DOHH2 (cell line): ENCODE results near the gene PBOV1.

Experiments used
- H3F3A ChIP-seq: fragments of 200-600 bp; sonication (generic), shearing (Covaris generic); 2 replicates; pipeline ENCODE4 v1.6.0; 2016; ENCODE audit warnings: antibody characterized with exemption, mild to moderate bottlenecking; ENCODE audit not compliant: control insufficient read depth, insufficient read depth
- H3K27ac ChIP-seq: fragments of 200-600 bp; sonication (generic); 2 replicates; pipeline ENCODE4 v1.5.1; 2014; ENCODE audit warnings: low read depth, mild to moderate bottlenecking, low read length, moderate library complexity
- H3K27me3 ChIP-seq: fragments of 200-600 bp; sonication (generic); 2 replicates; pipeline ENCODE4 v1.6.1; 2014; ENCODE audit warnings: mild to moderate bottlenecking, low read length, mixed read lengths; ENCODE audit not compliant: control insufficient read depth
- H3K36me3 ChIP-seq: fragments of 200-600 bp; sonication (generic); 2 replicates; pipeline ENCODE4 v1.6.1; 2014; ENCODE audit warnings: mild to moderate bottlenecking, low read length, moderate library complexity, mixed read lengths; ENCODE audit not compliant: control insufficient read depth
- H3K4me1 ChIP-seq: fragments of 200-600 bp; sonication (generic); 2 replicates; pipeline ENCODE4 v1.6.1; 2014; ENCODE audit warnings: mild to moderate bottlenecking, low read length, mixed read lengths; ENCODE audit not compliant: control insufficient read depth
- H3K4me2 ChIP-seq: fragments of 200-600 bp; sonication (generic); 2 replicates; pipeline ENCODE4 v1.6.0; 2014; ENCODE audit warnings: mild to moderate bottlenecking, low read length, moderate library complexity
- H3K4me3 ChIP-seq: fragments of 200-600 bp; sonication (generic); 2 replicates; pipeline ENCODE4 v1.5.1; 2014; ENCODE audit warnings: mild to moderate bottlenecking, low read length, mixed read lengths
- H3K79me2 ChIP-seq: fragments of 200-600 bp; sonication (generic); 2 replicates; pipeline ENCODE4 v1.6.1; 2014; ENCODE audit warnings: mild to moderate bottlenecking, low read length, mixed read lengths; ENCODE audit not compliant: control insufficient read depth
- H3K9me2 ChIP-seq: fragments of 200-600 bp; sonication (generic); replicated peaks from 2 replicates; pipeline ENCODE4 v1.6.1; 2014; ENCODE audit warnings: mild to moderate bottlenecking, low read length, mixed read lengths; ENCODE audit not compliant: control insufficient read depth
- H3K9me3 ChIP-seq: fragments of 200-600 bp; sonication (generic); 2 replicates; pipeline ENCODE4 v1.6.1; 2014; ENCODE audit warnings: antibody characterized with exemption, low read length, mixed read lengths; ENCODE audit not compliant: control insufficient read depth, insufficient read depth
- H4K20me1 ChIP-seq: fragments of 200-600 bp; sonication (generic); 2 replicates; pipeline ENCODE4 v1.6.0; 2014; ENCODE audit warnings: low read depth, mild to moderate bottlenecking, antibody characterized with exemption, low read length, moderate library complexity; ENCODE audit not compliant: control insufficient read depth, insufficient read depth
- EZH2phosphoT487 ChIP-seq: fragments of 200-600 bp; sonication (generic); IDR thresholded peaks from 2 replicates; pipeline ENCODE4 v1.6.1; 2017; ENCODE audit warnings: borderline replicate concordance, mild to moderate bottlenecking, antibody characterized with exemption, low read length, moderate library complexity, mixed read lengths
- TF ChIP-seq, protein P1 (sequence below): fragments of 200-600 bp; sonication (generic); IDR thresholded peaks from one replicate; pipeline ENCODE4 v1.5.1; 2014; ENCODE audit warnings: antibody characterized with exemption, mild to moderate bottlenecking, low read depth, low read length; ENCODE audit not compliant: poor library complexity, severe bottlenecking

The PBOV1 gene

DNA sequence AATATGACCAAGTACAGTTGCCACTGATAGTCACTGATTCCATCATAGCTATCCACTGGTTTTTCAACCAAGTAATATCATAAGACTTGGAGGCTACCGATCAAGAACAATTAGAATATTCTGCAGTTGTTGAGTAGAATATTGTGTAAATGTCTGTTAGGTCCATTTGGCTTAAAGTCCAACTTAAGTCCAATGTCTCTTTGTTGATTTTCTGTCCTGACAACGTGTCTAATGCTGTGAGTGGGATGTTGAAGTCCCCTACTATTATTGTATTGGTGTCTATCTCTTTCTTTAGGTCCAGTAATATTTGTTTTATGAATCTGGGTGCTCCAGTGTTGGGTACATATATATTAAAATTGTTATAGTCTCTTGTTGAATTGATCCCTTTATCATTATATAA is 42.7 kb downstream of the PBOV1 start:
- Histone ChIP-seq H3K9me2 (no peaks in the 10 kb centered on the region), H3F3A (no peaks in the 10 kb centered on the region), H3K4me2 (no peak overlapping the region), H4K20me1 (no peaks in the 10 kb centered on the region), H3K9me3 (no peaks in the 10 kb centered on the region), H3K36me3 (no peaks in the 10 kb centered on the region), H3K4me3 (no peak overlapping the region), H3K27me3 (no peaks in the 10 kb centered on the region), H3K27ac (no peak overlapping the region), H3K4me1 (no peaks in the 10 kb centered on the region), H3K79me2 (no peaks in the 10 kb centered on the region)
- TF ChIP-seq, protein P1, sequence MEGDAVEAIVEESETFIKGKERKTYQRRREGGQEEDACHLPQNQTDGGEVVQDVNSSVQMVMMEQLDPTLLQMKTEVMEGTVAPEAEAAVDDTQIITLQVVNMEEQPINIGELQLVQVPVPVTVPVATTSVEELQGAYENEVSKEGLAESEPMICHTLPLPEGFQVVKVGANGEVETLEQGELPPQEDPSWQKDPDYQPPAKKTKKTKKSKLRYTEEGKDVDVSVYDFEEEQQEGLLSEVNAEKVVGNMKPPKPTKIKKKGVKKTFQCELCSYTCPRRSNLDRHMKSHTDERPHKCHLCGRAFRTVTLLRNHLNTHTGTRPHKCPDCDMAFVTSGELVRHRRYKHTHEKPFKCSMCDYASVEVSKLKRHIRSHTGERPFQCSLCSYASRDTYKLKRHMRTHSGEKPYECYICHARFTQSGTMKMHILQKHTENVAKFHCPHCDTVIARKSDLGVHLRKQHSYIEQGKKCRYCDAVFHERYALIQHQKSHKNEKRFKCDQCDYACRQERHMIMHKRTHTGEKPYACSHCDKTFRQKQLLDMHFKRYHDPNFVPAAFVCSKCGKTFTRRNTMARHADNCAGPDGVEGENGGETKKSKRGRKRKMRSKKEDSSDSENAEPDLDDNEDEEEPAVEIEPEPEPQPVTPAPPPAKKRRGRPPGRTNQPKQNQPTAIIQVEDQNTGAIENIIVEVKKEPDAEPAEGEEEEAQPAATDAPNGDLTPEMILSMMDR: no peak
- TF ChIP-seq EZH2phosphoT487: no peak
